HG03196 (cell line): Measurements from ENCODE around the gene SEBOX.
"Not testable (repeated sequence)": the region's sequence is repeated elsewhere in the genome, so short reads cannot be mapped to it uniquely, and the experiment has no call there.

Experiments used
- ATAC-seq: cut with Tn5 transposase; IDR thresholded peaks from one replicate; pipeline ENCODE4 v1.9.1; 2021; ENCODE audit not compliant: unreplicated experiment

SEBOX gene

GRCh38 chr17:28342313-28342712, 22.7 kb downstream of the SEBOX start:
- no peak for ATAC-seq

GRCh38 chr17:28341516-28341915, 23.5 kb downstream of the SEBOX start:
- ATAC-seq = no peak

- no peak for ATAC-seq
These were observed 24.6 kb downstream of the SEBOX start for GRCh38 chr17:28340374-28340773.

GRCh38 chr17:28339431-28339830, 25.6 kb downstream of the SEBOX start:
- no peak for ATAC-seq

- not testable (repeated sequence) for ATAC-seq
These were observed 26.2 kb downstream of the SEBOX start for GRCh38 chr17:28338769-28339212.

- ATAC-seq = no peak
These were observed 26.8 kb downstream of the SEBOX start for GRCh38 chr17:28338056-28338768.

- no peak for ATAC-seq
These were observed 28.8 kb downstream of the SEBOX start for GRCh38 chr17:28335959-28336871.

- ATAC-seq = peak; percentile 96
These were observed 29.6 kb downstream of the SEBOX start, which contains the start of the genes IFT20 and TNFAIP1 for GRCh38 chr17:28335201-28335958. Gene IFT20 (minus strand): TSS chr17:28335472. CDS start chr17:28331985, 3,487 bp downstream. Gene TNFAIP1 (plus strand): TSS chr17:28335761. CDS start chr17:28339522, 3,761 bp downstream.

- peak; percentile 1 for ATAC-seq
These were observed 30.3 kb downstream of the SEBOX start for GRCh38 chr17:28334666-28335200.

GRCh38 chr17:28334171-28334570, 30.8 kb downstream of the SEBOX start:
- ATAC-seq = no peak

- ATAC-seq = no peak
These were observed 31.8 kb downstream of the SEBOX start for GRCh38 chr17:28333083-28333746.

- ATAC-seq = no peak
These were observed 33.0 kb downstream of the SEBOX start for GRCh38 chr17:28331891-28332420.

GRCh38 chr17:28330671-28331070, 34.3 kb downstream of the SEBOX start:
- ATAC-seq = no peak

- ATAC-seq = no peak
These were observed 36.7 kb downstream of the SEBOX start for GRCh38 chr17:28328325-28328724.

GRCh38 chr17:28327709-28328108, 37.3 kb downstream of the SEBOX start:
- ATAC-seq = no peak

- no peak for ATAC-seq
These were observed 37.9 kb downstream of the SEBOX start for GRCh38 chr17:28327031-28327607.

GRCh38 chr17:28326114-28326513, 38.9 kb downstream of the SEBOX start:
- no peak for ATAC-seq

GRCh38 chr17:28325211-28325610, 39.8 kb downstream of the SEBOX start:
- no peak for ATAC-seq

- no peak for ATAC-seq
These were observed 40.2 kb downstream of the SEBOX start for GRCh38 chr17:28324781-28325180.
